ENCODE measurements around the gene TBPL2. TPM values are rescaled to one million over a fixed set of nuclear protein-coding genes. Genes with fewer than 3 reads are reported as not detected.

TBPL2 gene
- total and polyA plus RNA-seq, 2 donors (not counting 3 experiments of a cell fraction or from before 2014, with no cell fraction given) = not detected

DNA sequence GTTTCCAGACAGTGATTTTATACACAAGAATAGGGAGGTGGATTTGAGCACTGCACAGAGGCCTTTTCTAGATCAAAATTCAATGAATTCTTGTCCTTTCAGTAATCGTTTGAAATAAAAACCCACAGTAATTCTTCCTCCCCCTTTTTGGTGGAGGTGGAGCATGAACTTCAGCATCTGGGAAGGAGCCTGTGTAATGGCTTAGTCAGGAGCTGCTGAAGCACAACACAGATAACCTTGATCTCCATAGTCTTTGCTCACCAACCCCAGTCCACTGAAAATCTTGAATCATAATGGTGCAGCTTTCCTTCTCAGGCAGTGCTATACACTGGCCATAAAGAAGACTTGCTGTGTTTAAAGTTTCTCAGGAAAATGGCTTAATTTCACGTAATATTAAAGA is 6.4 kb upstream of the TBPL2 start:
- Histone ChIP-seq H3K27ac (ENCODE audit: insufficient read depth, low read depth, low read length) (peak overlapping the region; percentile 61), H3K9ac (replicated peaks; ENCODE audit: extremely low read depth, insufficient read depth, low read length) (peak overlapping the region; percentile 10), H3K4me1 (ENCODE audit: control insufficient read depth, extremely low read depth, insufficient read depth, low read length) (peaks cover 45% of the 10 kb centered on the region), H3K36me3 (ENCODE audit: control insufficient read depth in 2 of 2, extremely low read depth in 1 of 2, insufficient read depth in 2 of 2, low read length in 2 of 2) (no peaks in the 10 kb centered on the region), H4K20me1 (replicated peaks; ENCODE audit: control insufficient read depth, extremely low read depth, insufficient read depth, low read length) (no peaks in the 10 kb centered on the region), H3K4me2 (ENCODE audit: insufficient read depth, low read length) (no peak overlapping the region), H3K79me2 (ENCODE audit: control insufficient read depth, insufficient read depth, low read length) (no peaks in the 10 kb centered on the region), H3K9me1 (replicated peaks; ENCODE audit: control insufficient read depth, extremely low read depth, insufficient read depth, low read length) (no peaks in the 10 kb centered on the region), H2AFZ (ENCODE audit: low read depth, low read length) (peak overlapping the region; percentile 61), H3K27me3 (ENCODE audit: control insufficient read depth in 2 of 2, insufficient read depth in 2 of 2, low read length in 2 of 2) (no peaks in the 10 kb centered on the region), H3K4me3 (replicated peaks in 1 of 3; ENCODE audit: insufficient read depth in 1 of 3, low read depth in 1 of 3, low read length in 3 of 3) (no peak overlapping the region), H3K9me3 (replicated peaks; ENCODE audit: control insufficient read depth, insufficient read depth, low read length) (no peaks in the 10 kb centered on the region)
- dilution Hi-C loops (cut with MboI; ENCODE audit: extremely low pct_ligation_motif_present, low sequenced_read_pairs) (no loop called here), intact Hi-C loops (cut with micrococcal nuclease) (loop anchor here (2.0 to 10.0 kb wide), 8 partner anchors 188 to 1040 kb away; no protein-coding TSS in a partner anchor)
- TF ChIP-seq FOS (IDR thresholded peaks at IDR 0.05; ENCODE audit: borderline replicate concordance, insufficient read depth, low read length) (peak; percentile 38), POLR2AphosphoS5 (IDR thresholded peaks at IDR 0.05; ENCODE audit: insufficient read depth, low read depth, low read length) (no peak), GATA2 (IDR thresholded peaks at IDR 0.05; ENCODE audit: insufficient read depth, insufficient read length, low read depth, low read length) (peak; percentile 64)
- TF ChIP-seq, protein P1, sequence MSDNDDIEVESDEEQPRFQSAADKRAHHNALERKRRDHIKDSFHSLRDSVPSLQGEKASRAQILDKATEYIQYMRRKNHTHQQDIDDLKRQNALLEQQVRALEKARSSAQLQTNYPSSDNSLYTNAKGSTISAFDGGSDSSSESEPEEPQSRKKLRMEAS (IDR thresholded peaks at IDR 0.05; ENCODE audit: insufficient read depth, insufficient read length) = no peak
- FAIRE-seq = peak; percentile 37
- no TSS peak for BruUV-seq (replicated peaks)
- ChIA-PET CTCF (interaction anchor here (0.6 to 3.4 kb wide), 97 partner anchors 8 to 1043 kb away, joined by 3 to 51 read pairs (median 6); partner anchors contain the start of gene KTN1), POLR2A (no interaction called here)
- peak; percentile 55 for DNase-seq (ENCODE audit: low read depth, low spot score)

DNA sequence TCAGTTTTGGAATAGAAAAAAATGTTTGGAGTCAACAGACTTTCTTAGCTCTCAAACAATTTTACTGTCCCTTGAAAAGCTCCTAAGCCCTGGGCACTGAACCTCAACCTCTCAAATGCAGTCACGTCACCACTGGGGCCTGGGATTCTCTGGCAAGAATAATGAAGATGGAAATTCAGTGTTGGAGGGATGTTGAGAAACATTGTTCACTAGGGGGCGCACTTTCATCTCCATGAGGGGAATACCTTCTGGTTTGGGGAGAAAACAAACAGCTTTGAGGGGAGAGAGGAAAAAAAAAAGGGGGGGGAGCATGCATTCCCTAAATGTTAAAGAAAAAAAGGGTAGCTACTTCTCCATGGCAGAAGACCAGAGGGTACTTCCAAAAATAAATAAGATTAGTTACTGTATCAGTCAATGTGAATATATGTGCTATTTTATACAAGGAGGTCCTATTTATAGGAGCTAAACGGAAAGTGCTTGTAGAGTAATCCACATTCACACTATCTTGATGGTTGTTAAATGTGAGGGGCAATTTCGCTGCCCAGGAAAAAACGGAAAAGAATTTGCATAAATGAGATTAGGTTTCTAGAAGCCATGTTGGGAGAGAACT is 5.8 kb upstream of the TBPL2 start:
- peak; percentile 79 for FAIRE-seq
- H3K27me3 ChIP-seq (ENCODE audit: control insufficient read depth in 2 of 2, insufficient read depth in 2 of 2, low read length in 2 of 2) = no peaks in the 10 kb centered on the region
- no peak overlapping the region for H3K4me3 ChIP-seq (replicated peaks in 1 of 3; ENCODE audit: insufficient read depth in 1 of 3, low read depth in 1 of 3, low read length in 3 of 3)
- no peaks in the 10 kb centered on the region for H3K9me3 ChIP-seq (replicated peaks; ENCODE audit: control insufficient read depth, insufficient read depth, low read length)
- peak; percentile 80 for DNase-seq (ENCODE audit: low read depth, low spot score)
- H3K4me2 ChIP-seq (ENCODE audit: insufficient read depth, low read length) = no peak overlapping the region
- H3K9ac ChIP-seq (replicated peaks; ENCODE audit: extremely low read depth, insufficient read depth, low read length) = peak overlapping the region; percentile 10
- H3K9me1 ChIP-seq (replicated peaks; ENCODE audit: control insufficient read depth, extremely low read depth, insufficient read depth, low read length) = no peaks in the 10 kb centered on the region
- peaks cover 39% of the 10 kb centered on the region for H3K4me1 ChIP-seq (ENCODE audit: control insufficient read depth, extremely low read depth, insufficient read depth, low read length)
- peak overlapping the region; percentile 61 for H3K27ac ChIP-seq (ENCODE audit: insufficient read depth, low read depth, low read length)
- no peaks in the 10 kb centered on the region for H3K36me3 ChIP-seq (ENCODE audit: control insufficient read depth in 2 of 2, extremely low read depth in 1 of 2, insufficient read depth in 2 of 2, low read length in 2 of 2)
- intact Hi-C loops (cut with micrococcal nuclease) (loop anchor here (2.0 to 10.0 kb wide), 8 partner anchors 189 to 1041 kb away; no protein-coding TSS in a partner anchor), dilution Hi-C loops (cut with MboI; ENCODE audit: extremely low pct_ligation_motif_present, low sequenced_read_pairs) (no loop called here)
- CTCF ChIA-PET = interaction anchor here (0.6 to 3.4 kb wide), 99 partner anchors 8 to 1044 kb away, joined by 3 to 51 read pairs (median 6); partner anchors contain the start of gene KTN1
- TF ChIP-seq POLR2A (IDR thresholded peaks at IDR 0.05; ENCODE audit: low read depth, low read length) = no peak
- TF ChIP-seq, protein P1 (IDR thresholded peaks at IDR 0.05; ENCODE audit: insufficient read depth, insufficient read length) = no peak
- TF ChIP-seq, protein P2, sequence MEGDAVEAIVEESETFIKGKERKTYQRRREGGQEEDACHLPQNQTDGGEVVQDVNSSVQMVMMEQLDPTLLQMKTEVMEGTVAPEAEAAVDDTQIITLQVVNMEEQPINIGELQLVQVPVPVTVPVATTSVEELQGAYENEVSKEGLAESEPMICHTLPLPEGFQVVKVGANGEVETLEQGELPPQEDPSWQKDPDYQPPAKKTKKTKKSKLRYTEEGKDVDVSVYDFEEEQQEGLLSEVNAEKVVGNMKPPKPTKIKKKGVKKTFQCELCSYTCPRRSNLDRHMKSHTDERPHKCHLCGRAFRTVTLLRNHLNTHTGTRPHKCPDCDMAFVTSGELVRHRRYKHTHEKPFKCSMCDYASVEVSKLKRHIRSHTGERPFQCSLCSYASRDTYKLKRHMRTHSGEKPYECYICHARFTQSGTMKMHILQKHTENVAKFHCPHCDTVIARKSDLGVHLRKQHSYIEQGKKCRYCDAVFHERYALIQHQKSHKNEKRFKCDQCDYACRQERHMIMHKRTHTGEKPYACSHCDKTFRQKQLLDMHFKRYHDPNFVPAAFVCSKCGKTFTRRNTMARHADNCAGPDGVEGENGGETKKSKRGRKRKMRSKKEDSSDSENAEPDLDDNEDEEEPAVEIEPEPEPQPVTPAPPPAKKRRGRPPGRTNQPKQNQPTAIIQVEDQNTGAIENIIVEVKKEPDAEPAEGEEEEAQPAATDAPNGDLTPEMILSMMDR (IDR thresholded peaks at IDR 0.05; ENCODE audit: extremely low read depth in 1 of 2, insufficient read depth in 1 of 2, low read depth in 1 of 2, low read length in 2 of 2) = peak; percentile 58 to 65
- POLR2A ChIA-PET = no interaction called here
- no TSS peak for BruUV-seq (replicated peaks)
- no peaks in the 10 kb centered on the region for H3K79me2 ChIP-seq (ENCODE audit: control insufficient read depth, insufficient read depth, low read length)
- peak overlapping the region; percentile 61 for H2AFZ ChIP-seq (ENCODE audit: low read depth, low read length)
- no peaks in the 10 kb centered on the region for H4K20me1 ChIP-seq (replicated peaks; ENCODE audit: control insufficient read depth, extremely low read depth, insufficient read depth, low read length)

Data from endothelial cell of umbilical vein (primary cell).